HL-60/S4 (cell line): ENCODE results near the gene ARMC9.
"Not testable (repeated sequence)": the region's sequence is repeated elsewhere in the genome, so short reads cannot be mapped to it uniquely, and the experiment has no call there.

Experiments
- in situ Hi-C: fragments of 300-500 bp; cut with MboI; formaldehyde crosslinking; loops from 2 replicates; pipeline ENCODE4 v1.14.3; 2022; ENCODE audit warnings: low sequenced_read_pairs

ARMC9 gene

DNA sequence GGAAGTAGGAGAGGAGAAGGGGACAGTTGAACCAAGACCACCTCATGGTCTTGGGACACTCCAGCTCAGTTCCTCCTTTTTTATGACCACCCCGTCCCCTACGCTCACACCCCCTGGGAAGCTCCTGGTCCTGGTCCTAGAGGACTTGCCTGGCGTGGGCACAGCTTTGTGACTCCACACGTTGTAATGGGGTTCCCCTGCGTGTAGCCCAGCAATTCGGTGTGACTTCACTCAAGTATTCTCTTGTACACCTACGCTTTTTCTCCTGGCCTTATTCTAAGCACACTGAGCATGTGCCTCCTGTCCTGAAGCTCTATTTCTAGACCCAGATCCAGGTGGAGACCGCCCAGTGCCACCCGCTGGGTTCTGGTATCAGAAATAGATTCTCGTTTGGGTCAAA, 161.0 kb downstream of the ARMC9 start:
- in situ Hi-C loops = no loop called here

DNA sequence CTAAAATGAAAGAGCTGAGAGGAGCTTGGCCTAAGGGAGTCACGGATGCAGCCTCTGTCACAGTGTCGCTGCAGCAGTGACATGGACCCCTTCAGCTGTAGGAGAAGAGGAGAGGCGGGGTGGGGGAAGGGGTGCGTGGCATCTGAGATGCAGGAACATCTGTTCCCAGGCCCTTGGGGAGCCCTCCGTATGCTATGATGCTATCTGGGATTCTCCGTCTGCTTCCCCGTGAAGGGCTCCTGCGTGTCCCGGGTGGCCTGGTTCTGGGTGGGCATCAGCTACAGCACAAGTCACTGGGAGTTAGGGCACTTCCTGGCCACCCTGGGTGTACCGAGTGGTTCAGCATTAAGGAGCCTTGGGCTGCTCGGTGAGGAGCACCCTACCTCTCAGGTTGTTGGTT, 161.5 kb downstream of the ARMC9 start:
- in situ Hi-C loops = no loop called here

DNA sequence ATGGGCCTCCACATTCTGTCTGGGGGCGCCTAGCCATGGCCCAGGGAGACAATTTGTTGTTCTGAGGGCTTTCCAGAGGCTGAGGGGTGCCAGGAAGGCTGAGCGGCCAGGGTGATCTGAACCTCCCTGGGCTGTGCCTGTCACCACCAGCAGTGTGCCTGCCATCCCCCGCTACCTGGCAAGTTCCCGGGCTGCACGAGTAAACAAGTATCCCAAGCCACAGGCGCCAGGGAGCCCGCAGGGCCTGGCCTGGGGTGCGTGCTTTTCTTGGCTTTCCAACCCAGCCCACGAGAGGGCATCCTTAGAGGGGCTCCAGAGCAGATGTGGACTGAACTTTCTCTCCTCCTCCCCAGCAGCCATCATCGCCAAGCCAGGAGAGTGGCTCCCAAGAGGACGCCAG, 162.0 kb downstream of the ARMC9 start:
- in situ Hi-C loops = no loop called here

DNA sequence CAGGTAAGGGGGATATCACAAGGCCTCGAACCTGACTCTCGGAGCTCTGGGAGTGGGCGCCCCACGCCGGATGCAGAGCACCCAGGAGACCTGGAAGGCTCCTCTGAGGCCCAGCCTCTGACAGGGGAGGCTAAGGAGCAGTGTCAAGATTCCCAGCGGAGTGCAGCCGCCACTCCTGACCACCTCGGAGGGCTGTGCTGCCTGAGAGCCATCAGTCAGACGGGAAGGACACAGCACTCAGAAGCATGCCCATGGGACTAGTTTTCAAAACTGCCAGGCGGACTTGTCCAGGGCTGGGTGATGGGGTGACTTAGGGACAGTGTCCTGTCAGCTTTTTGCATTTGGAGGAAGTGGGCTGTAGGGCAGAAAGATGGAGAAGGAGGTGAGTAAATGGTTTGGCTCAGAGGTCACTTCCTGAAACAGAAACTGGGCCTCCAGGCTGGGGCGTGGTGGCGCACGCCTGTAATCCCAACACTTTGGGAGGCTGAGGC, 162.5 kb downstream of the ARMC9 start:
- in situ Hi-C loops = no loop called here

DNA sequence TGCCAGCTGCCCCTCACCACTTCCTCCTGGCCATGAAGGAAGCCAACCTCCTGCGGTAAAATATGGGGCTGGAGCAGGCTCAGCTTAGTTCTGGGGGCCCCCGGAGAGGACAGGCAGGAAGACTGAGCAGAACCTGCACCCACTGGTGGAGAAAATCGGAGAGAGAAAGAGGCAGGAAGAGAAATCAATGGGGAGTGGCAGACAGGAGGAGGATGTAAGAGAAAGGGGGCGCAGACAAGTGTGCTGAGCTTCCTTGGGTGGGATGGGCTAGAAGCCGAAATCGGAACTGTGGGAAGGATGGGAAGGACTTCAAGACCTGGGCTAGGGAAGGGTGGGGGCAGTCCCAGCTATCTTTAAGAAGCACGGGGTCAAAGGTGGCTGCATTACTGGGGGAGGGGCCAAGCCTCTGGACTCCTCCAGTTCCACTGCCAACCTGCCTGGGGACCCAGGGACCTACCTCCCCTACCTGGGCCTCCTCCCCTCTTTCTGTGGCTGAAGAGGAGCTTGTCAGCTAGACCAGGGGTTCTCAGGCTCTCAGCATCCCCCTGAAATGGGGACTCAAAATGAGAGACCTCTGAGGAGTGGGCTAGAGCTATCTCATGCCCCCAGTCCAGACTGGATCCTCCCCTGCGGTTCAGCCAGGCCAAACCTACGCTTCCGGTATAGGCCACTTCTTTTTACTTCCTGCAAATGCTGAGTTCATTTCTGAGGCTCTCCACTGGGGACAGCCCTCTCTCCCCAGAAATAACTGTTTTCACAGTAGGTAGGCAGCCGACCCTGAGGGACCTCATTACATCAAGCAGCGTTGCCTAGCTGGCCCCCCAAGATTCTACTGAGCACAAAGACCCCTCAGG, 163.5 kb downstream of the ARMC9 start:
- in situ Hi-C loops = no loop called here

DNA sequence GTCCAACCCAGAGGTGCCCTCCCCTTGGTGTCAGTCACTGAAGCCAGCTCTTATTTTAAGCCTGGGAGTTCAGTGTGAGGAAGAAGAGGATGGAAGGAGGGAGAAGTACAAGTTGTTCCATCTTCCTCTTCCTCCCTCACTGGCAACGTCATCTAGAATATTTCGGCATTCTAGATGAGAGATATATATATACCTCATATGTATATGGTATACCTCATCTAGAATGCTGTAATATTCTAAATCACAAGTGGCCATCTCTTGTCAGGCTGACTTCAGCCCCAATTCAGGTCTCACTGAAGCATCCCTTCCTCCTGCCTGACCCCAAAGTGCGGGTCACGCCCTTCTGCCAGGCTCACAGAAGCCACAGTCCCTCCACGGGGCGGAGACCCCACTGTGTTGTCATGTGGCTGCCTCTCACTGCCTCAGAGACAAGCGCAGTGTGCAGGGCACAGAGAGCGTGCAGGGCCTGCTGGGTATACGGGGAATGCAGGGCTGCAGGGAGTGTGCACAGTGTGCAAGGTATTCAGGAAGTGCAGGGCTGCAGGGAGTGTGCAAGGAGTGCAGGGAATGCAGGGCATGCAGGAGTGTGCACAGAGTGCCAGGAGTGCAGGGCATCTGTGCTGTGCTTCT, 164.2 kb downstream of the ARMC9 start:
- in situ Hi-C loops = no loop called here

DNA sequence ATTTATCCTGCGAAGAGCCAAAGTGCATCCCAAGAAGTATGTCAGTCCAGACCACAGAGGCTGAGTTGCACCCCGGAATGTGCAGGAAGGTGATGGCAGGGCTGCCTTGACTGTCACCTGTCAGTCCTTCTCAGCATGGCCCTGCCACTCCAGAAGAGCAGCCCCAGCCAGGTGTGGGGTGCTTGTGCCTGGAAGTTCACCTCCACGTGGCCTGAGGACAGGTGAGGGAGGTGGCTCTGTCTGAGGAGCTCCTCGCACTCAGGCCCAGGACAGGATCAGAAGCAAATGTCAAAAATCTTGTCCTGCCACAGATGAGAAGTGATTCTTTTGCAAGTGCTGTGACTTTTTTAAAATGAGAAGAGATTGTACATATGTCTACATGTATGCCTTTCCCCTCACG, 165.6 kb downstream of the ARMC9 start:
- in situ Hi-C loops = no loop called here

DNA sequence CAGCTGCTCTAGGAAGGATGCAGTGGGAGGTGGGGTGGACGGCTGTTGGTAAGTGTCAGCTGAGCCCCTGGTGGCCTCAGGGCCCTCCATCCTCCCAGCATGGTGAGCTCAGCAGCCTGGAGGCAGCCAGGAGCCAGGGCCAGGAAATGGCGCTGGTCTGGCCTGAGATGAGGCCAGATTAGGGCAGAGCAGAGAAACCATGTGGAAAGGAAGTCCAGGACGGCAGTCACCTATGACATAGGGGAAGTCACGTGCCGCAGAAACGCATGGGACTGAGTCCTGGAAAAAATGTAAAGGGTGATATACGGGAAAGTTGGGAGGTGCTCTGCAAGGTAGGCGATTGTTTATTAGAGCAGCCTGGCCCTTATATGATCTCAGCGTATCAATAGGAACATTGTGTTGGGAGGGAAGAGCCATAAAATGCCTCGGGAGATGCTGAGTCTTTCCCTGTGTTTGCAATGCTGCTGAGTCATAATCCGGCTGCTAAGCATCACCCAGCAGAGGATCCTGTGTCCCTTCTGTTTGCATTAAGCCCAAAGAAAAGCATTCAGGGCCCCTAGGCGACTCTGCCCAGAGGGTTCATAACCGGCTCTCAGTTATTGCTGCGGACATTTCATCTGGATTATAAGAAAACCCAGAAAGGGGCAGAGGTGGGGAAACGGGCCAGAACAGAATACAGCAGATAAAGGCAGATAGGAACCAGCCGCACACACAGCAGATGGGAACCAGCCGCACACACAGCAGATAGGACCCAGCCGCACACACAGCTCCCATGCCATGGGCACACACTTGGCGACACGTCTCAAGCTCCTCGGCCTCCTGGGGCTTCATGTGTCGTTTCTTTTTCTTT, 166.8 kb downstream of the ARMC9 start:
- in situ Hi-C loops = no loop called here

DNA sequence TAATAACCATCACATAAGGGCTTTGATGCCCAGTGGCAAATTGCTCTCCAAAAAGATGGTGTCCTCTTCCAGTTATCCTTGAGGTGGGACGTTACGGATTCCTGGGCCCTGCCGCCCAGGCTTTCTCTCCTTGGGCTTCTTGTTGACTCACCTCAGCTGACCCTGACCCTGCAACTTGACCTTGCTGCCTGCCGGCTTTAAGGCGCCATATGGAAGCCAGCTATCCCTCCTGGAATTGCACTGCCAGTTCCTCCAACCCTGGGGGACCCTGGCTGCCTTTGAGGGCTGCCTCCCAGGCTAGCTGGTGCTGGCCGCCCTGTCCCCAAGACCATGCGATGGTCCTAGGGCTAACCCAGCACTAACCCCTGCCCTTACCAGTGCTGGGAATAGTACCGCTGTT, 168.7 kb downstream of the ARMC9 start:
- in situ Hi-C loops = no loop called here

DNA sequence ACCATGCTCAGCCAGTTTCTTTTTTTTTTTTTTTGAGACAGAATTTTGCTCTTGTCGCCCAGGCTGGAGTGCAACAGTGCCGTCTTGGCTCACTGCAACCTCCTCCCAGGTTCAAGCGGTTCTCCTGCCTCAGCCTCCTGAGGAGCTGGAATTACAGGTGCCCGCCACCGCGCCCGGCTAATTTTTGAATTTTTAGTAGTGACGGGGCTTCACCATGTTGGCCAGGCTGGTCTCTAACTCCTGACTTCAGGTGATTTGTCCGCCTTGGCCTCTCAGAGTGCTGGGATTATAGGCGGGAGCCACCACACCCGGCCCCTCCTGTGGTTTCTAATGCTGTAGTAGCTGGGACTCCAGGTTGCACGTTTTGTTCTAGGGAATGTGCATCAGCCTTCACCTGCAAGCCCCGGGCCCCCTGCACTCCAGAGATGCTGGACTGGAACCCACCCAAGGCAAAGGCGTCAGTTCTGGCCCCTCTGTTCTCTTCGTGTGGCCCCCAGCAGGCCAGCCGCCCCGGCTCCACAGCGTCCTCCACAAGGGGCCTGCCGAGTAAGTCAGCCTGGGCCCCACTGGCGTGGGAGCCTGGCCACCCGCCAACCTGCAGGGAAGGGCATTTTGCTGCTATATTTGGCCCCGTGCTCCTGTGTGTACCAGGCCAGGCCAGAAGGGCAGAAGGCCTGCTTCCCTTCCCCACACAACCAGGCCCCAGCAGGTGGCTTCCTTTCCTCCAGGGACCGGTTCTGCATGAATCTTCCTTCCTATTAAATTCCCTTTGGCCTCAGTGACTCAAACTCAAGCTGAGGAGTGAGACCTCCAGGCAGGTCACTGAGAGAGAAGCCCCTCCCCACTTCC, 171.4 kb downstream of the ARMC9 start:
- in situ Hi-C loops = no loop called here

DNA sequence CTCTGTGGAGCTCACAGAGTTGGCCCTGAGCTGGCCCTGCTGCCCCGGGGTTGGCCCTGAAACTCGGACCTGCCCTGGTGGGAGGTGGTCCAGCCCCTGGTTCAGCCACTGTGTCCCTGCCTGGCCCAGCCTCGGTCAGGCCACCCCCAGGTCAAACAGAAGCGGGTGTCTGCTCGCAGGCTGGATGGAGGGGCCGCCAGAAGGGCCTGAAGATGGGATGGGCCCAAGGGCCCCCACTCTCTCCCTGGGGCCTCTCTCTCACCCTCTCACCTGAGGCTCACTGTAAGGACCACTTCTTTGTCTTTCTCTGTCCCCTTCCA, 172.0 kb downstream of the ARMC9 start:
- in situ Hi-C loops = no loop called here

DNA sequence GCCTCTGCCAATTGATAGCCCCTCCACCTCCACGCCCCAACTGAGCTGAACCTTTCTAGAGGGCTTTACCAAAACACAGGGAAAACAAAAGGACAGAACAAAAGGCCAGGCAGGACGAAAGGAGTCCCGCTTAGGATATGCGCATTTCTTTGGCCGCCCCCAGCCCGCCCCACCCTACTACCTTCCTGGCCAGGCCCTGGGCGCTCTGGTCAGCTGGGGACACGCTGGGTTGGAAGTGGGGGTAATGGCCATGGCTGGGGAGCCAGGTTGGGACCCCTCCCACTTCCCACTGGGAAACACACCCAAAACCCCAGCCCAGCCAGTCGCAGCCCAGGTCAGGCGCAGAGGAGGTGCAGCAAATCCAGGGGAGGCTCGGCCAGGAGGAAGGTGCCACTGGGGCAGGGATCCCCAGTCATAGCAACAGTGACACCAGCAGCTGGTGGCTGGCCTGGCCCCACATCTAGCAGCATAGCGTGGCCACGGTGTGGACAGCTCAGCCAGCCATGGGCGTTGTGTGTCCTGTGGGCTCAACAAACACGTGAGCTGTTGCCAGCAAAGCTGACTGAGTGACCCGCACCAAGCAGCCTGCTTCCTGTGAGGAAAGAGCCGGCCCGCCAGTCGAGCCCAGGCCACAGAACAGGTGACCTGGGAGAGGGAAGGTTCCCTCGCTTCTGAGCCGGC, 172.5 kb downstream of the ARMC9 start:
- in situ Hi-C loops = no loop called here

DNA sequence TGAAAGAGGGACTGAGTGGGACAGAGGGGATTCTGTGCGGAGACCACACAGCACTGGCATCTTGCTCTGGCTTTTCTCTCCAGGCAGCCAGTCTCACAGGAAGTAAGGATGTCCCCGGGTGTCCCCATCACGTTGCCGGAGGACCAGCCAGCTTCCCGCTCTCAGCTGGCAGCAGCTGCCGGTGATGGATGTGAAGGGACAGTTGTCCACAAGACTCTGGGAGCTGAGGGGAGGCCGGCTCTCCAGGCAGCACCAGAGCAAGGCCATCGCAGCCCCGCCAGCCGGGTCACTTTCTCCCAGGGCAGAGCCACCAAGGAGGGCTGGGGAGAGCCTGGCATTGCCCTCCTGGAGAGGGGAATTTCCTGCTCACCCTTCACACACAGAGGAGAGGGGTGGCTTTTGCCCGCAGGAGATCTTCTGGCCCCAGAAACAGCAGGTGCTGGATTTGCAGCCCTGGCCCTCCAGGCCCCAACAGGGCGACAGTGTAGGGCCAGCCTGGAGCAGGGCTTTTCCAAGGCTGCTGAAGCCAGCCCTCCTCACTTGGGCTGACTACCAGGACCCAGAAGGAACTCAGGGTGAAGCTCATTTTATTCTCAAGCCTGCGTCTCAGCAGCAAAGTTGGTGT, 173.1 kb downstream of the ARMC9 start:
- in situ Hi-C loops = no loop called here

DNA sequence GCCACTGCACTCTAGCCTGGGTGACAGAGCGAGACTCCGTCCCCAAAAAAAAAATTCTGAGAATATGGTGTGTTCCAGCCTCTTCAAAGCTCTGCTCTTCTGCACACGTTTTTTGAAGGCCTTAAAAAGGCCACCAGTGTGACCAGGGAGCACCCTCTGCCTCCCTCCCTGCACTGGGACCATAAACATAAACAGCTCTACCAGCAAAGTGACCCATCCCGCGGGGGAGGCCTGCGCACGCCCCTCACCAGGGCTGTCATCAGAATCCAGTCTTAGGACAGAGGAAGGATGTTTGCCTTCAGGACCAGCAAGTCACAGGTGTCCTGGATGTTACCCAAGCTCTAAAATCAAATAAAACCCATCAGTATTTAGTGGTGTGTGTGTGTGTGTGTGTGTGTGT, 173.9 kb downstream of the ARMC9 start:
- in situ Hi-C loops = no loop called here

DNA sequence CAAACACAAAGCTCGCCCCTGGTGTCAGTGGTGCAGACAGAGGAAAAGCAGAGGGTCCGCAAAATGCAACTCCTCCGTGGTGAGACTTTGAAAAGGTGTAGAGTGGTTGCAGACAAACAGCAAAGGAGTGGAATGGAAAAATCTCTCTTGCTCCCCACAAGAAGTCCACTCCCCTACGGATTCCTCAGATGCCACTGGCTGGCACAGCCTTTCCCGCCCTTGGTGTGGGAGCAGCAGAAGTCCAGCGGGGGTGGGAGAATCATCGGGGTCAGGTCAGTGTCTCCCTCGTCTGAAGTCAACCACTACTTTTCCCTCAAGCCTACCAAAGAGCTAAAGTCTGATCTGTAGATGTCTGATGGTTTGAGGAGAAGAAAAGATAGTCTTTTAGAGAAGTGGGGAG, 174.8 kb downstream of the ARMC9 start:
- in situ Hi-C loops = no loop called here

DNA sequence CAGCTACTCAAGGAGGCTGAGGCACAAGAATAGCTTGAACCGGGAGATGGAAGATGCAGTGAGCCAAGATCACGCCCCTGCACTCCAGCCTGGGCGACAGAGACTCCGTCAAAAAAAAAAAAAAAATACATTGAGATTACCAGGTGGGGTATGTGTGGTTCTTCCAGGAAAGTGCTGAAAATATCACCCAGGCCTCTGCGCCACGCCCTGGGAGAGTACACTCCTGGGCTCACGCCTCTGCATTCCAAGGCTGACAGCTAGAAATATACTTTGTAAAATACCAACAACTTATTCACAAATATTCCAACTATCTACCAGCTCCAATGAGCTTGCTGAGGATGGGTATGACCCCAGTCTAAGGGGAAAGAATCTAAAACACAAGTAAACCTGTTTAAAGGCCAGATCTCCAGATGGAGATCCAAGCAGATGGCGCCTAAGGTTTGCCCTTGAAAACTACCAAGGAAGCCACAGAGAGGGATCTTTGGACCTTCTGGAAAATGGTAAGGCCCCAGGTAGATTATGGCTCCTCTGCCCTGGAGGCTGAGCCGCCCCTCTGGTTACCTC, 175.4 kb downstream of the ARMC9 start:
- in situ Hi-C loops = no loop called here

DNA sequence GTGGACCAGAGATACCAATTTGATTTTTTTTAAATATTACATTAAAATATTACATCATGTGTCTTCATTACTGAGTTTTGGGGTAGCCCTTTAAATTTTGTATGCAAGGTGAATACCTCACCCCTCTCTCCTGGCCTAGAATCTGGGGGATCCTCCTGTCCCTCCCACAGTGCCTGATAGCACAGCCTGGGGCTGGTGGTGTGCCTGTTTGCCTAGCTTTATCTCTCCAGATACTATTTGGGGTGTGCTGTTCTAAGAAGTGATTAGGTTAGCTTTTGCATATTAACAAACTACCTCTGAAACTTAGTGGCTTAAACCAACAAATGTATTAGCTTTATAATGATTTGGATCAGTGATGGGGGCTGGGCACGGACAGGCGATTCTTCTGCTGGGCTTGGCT, 176.3 kb downstream of the ARMC9 start:
- in situ Hi-C loops = no loop called here

DNA sequence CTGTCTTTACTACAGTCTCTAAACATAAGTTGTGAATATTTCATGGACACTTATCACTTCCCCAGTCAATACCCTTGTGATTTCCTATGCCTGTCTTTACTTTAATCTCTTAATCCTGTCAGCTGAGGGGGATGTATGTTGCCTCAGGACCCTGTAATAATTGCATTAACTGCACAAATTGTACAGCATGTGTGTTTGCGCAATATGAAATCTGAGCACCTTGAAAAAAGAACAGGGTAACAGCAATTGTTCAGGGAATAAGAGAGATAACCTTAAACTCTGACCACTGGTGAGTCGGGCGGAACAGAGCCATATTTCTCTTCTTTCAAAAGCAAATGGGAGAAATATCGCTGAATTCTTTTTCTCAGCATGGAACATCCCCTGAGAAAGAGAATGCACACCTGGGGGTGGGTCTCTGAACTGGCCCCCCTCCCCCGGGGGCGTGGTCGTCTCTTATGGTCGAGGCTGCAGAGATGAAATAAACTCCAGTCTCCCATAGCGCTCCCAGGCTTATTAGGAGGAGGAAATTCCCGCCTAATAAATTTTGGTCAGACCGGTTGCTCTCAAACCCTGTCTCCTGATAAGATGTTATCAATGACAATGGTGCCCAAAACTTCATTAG, 177.7 kb downstream of the ARMC9 start:
- in situ Hi-C loops = not testable (repeated sequence)

DNA sequence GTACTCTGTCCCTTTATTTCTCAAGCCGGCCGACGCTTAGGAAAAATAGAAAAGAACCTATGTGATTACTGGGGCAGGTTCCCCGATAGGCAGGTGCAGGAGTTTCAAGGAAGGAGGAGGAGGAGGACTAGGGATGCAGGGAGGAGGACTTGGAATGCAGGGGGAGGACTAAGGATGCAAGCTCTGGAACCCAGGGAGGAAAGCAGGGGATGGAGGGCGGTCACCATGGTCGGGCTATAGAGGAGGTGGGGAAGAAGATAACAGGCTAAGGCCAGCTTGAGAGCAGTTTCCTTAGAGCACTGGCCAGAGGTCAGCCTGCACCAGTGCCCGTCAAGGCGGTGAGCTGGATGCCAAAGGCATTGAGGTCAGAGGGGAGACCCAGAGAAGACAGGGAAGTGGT, 178.4 kb downstream of the ARMC9 start:
- in situ Hi-C loops = no loop called here
